DMS 273 treated with DMSO at 0.1 percent for 48 hours (cell line): ENCODE results near the gene TMEM169.
"Not testable (repeated sequence)": the region's sequence is repeated elsewhere in the genome, so short reads cannot be mapped to it uniquely, and the experiment has no call there.

Source experiments
- DNase-seq: peaks from one replicate; lab custom pipeline; 2025; lab: John Stamatoyannopoulos, UW

The TMEM169 gene

DNA sequence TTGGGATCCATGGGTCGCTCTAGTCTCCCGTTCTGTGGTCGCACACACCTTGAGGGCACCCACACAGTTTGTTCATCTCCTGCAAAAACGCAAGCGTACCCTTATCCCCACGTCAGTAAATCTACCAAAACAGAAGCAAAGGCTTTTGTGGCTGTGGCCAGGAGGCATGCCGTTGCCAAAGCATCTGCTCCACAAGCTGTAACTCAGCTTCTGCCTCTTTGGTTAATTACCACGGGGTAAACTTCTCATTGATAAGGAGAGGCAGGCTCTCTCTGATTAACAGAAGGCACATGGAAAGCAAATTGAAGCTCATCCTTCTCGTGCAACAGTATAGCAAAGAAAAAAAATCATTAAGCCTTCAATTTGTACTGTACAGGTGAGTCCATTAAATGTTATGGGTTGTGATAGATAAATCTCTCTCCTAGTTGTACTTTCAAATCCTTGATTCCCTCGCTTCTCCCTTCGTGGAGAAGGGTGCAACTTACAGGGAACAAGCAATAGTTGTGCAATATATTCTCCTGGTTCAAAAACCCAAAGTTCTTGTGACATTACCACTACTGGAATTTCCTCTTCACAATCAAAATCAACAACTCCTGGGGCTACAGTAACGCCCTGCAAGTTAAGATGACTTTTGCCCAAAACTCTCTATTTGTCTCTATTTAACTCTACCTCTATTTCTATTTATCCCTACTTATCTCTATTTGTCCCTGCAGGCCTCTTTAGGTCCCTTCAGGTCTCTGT is 10.4 kb upstream of the TMEM169 start:
- DNase-seq = no peak

DNA sequence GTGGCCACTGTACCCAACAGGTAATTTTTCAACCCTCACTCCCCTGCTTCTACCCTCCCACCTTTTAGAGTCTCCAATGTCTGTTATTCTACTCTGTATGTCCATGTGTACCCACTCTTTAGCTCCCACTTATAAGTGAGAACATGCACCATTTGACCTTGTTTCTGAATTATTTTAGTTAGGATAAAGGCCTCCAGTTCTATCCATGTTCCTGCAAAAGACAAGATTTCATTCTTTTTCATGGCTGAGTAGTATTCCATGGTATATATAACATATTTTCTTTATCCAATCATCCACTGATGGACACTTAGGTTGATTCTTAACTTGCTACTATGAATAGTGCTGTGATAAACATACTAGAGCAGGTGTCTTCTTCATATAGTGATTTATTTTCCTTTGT is 9.2 kb upstream of the TMEM169 start:
- DNase-seq = no peak

DNA sequence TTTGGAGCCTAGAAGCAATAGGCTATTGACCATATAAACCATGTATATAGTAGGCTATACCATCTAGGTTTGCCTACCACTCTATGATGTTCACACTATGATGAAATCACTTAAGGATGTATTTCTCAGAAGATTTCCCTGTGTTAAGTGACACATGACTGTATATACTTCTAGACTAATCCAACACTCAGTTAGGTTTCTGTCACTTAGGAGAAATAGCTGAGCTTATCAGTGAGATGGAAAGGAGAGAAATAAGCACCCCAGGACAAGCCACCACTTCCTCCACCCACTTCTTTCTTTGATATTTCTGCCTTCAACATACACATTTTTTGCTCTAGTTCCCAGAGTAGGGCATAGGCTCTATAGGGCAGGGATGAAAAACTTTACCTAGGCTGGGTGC is 7.9 kb upstream of the TMEM169 start:
- no peak for DNase-seq

- DNase-seq = no peak
Observed at GRCh38 chr2:216074380-216074779, 7.3 kb upstream of the TMEM169 start.

DNA sequence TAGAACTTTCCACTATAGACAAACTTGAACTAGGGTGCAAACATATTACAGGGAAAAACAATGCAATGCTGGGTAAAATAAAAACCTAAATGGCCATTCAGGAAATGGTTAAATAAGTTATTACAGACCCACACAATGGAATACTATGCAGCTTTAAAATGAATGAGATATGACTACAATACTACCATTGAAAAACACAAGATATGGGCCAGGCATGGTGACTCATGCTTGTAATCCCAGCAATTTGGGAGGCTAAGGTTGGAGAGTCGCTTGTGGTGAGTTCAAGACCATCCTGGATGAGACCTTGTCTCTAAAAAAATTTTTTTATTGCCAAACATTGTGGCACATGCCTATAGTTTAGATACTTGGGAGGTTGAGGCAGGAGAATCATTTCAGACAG is 6.9 kb upstream of the TMEM169 start:
- no peak for DNase-seq

GRCh38 chr2:216075510-216076485 is 5.9 kb upstream of the TMEM169 start:
- DNase-seq = no peak

GRCh38 chr2:216078776-216079175 is 2.9 kb upstream of the TMEM169 start:
- DNase-seq = no peak

DNA sequence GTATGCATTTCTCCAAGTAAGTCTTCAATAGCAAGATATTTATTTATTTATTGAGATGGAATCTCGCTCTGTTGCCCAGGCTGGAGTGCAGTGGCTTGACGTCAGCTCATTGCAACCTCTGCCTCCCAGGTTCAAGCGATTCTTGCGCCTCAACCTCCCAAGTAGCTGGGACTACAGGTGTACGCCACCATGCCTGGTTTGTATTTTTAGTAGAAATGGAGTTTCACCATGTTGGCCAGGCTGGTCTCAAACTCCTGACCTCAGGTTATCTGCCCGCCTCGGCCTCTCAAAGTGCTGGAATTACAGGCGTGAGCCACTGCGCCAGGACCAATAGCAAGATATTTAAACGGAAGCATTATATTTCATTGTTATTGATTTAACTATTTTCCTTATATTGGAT is 1.7 kb upstream of the TMEM169 start:
- not testable (repeated sequence) for DNase-seq

- no peak for DNase-seq
Observed at GRCh38 chr2:216081012-216081411, 707 bp upstream of the TMEM169 start.

DNA sequence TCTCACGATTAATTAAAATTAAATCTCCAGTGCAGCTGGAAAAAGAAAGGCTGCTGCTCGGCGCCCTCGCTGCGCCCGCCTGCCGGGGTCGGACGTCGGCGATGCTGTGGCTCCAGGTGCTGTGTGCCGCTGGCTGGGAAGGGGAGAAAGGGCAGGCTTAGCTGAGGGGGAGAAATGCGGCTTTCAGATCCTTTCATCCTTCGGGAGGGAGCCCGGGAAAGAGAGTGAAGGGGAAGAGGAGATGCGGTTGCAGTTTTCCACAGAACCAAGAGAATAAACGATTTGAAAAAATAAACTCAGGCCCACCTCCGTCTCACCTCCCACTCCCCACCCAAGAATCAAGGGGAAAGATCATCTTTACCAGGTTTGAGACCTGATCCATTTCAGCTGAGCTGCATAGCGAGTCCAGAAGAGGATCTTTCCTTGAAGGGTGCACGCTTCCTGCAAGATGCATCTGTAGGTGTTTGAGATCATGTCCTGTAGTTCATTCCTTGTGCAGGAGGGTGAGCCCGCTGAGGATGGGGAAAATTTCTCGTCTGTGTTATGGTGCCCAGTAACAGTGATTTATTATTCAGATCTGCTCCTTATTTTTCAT is 495 bp downstream of the TMEM169 start:
- DNase-seq = peak; percentile 19

DNA sequence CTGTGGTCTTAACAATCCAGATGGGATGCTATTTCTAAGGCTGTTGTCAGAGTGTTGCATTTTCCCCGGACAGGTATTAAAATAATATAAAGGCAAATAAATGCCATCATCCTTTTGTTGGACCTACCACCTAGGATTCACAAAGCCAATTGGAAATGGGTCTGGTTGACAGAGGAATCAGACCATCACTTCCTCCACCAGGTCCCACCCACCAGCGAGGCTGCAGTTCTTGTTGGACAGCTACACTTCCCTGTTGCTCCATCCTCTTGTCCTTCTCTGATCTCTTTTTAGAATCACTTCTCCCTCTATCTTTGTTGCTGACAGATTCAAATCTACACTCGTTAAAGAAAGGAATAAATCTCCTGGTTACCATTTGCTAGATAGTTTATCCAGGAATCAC is 1.1 kb downstream of the TMEM169 start:
- no peak for DNase-seq

DNA sequence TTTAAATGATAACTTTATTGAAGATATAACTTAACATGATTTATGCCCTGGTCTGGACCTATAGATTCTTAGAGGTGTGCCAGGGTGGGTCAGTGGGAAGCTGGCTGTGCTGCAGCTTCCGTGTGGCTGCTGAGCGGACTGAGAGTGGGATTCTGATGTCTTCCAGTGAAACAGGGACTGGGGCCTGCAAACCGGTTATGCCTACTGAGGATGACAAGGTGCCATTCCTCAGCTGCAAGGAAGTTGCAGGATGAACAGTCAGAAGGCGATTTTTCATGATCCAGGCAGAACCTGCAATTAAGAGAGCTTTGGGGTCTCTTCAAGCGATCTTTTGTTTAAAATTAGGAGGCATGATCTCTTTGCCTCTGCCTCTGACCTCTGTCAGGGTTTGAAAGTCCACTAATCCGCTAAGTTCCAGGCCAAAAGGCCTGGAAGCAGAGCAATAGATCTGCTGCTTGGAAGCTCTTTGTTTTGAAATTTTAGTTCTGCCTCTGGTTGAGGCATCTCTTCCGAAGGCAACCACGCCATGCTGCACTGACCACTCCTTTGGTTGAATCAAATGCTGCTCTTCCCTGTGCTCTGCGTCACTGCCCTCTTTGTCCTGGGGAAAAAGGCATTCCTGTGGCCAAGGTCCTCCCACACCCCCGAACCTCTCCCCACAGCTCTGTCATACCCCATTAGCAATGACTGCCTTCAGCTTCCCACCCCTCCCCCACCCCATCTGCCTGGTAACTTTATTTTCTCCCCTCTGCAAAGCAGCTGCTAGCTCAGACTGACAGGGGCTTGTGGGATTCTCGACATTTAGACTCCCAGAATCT is 2.0 kb downstream of the TMEM169 start:
- peak; percentile 59 for DNase-seq

- DNase-seq = no peak
Observed at GRCh38 chr2:216084547-216084946, 2.8 kb downstream of the TMEM169 start.

DNA sequence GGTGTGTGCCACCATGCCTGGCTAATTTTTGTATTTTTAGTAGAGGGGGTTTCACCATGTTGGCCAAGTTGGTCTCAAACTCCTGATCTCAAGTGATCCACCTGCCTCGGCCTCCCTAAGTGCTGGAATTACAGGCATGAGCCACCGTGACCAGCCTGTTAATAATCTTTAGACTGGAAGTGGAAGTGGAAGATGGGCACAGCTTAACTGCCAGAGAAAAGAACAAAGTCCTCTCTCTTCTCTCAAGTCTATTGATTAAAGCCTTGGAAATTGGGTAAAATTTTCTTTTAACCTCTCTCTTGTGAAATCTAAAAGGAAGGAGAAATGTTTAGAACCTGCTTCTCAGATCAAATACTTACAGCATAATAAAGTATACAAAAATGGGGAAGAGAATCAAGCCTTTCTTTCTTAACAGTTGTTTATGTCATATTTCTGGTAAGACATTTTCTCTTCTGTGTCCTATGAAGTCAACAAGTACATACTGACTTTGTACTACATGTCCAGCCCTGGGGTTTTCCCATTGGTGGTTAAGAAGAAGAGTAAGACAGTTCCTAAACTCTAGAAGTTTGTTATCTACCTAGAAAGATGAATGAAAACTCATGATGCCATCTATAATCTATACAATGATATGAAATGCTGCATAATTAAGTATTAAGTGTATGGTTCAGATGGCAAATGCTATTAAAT is 4.6 kb downstream of the TMEM169 start:
- DNase-seq = no peak

GRCh38 chr2:216090369-216090786 is 8.7 kb downstream of the TMEM169 start:
- no peak for DNase-seq

GRCh38 chr2:216092646-216093045 is 10.9 kb downstream of the TMEM169 start:
- DNase-seq = no peak

GRCh38 chr2:216094701-216095100 is 13.0 kb downstream of the TMEM169 start:
- DNase-seq = no peak

DNA sequence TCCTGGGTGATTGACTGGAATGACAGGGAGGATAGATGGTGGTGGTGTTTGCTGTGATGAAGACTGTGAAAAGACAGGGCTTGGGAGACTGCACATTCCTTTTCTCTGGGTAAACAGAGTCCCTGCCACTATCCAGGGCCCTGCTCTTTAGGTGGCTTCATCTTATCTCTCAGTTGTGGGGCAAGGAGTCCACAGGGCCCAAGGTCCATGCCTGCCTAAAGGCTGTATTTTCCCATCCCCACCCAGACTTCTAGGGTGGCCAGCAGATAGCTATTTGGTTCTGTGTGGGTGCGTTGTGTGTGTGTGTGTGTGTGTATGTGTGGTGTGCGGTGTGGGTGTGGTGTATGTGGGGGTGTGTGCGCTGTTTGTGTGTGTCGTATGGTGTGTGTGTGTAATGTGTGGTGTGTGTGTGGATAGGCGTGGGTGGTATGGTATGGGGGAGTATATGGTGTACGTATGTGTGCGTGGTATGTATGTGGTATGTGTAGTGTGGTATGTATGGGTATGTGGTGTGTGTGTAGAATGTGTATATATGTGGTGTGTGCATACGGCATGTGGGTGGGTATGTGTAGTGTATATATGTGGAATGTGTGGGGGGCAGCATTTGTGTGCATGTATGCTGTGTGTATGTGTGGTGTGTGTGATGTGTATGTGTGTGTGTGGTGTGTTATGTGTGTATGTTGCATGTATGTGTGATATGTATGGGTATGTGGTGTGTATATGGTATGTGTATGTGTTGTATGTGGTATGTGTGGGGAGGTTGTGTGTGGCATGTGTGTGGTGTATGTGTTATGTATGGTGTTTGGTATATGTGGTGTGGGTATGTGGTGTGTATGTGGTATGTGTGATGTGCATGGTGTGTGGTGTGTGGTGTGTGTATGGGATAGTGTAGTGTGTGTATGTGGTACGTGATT is 17.0 kb downstream of the TMEM169 start:
- no peak for DNase-seq

DNA sequence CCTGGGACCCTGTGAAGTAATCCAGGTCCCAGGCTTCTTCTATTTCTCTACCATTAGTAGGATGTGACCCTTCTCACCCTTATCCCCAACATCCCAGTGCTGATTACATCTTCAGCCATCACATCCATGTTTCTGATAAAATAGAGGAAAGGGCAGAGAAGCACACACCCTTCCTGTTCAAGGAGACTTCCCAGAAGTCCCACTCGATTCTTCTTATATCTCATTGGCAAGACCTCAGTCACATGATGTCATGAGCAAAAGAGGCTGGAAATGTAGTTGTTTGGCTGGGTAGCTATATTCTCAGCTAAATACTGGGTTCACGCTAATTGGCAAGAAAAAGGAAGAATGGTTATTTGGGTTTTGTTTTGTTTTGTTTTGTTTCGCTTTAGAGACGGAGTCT is 19.4 kb downstream of the TMEM169 start:
- no peak for DNase-seq

- DNase-seq = no peak
Observed at GRCh38 chr2:216103213-216103612, 21.5 kb downstream of the TMEM169 start.
